GM12873 (cell line): Measurements from ENCODE around the gene CCDC181.

Experiments used
- CTCF ChIP-seq: IDR thresholded peaks from 2 replicates; pipeline ENCODE4 v1.5.1; 2012; ENCODE audit warnings: low read depth, mild to moderate bottlenecking, moderate library complexity, low read length, control low read depth; ENCODE audit not compliant: insufficient read depth; ENCODE audit errors: missing control alignments

Gene CCDC181

GRCh38 chr1:169390303-169390702 lies 37.0 kb downstream of the CCDC181 start:
- TF ChIP-seq CTCF: no peak

- TF ChIP-seq CTCF: no peak
These were observed 39.9 kb downstream of the CCDC181 start for GRCh38 chr1:169387399-169387798.

GRCh38 chr1:169383449-169383848 lies 43.8 kb downstream of the CCDC181 start:
- no peak for TF ChIP-seq CTCF

GRCh38 chr1:169381162-169381561 lies 46.1 kb downstream of the CCDC181 start:
- no peak for TF ChIP-seq CTCF

GRCh38 chr1:169371404-169371803 lies 55.9 kb downstream of the CCDC181 start:
- no peak for TF ChIP-seq CTCF

GRCh38 chr1:169368406-169368769 lies 58.9 kb downstream of the CCDC181 start:
- no peak for TF ChIP-seq CTCF

GRCh38 chr1:169367686-169368405 lies 59.4 kb downstream of the CCDC181 start, which contains the start of the genes BLZF1 and NME7:
TSS of gene BLZF1 (plus strand) at chr1:169368195. CDS start at chr1:169369523, 1,328 bp downstream.
TSS of gene NME7 (minus strand) at chr1:169367797. CDS start at chr1:169367710, 87 bp downstream.
- no peak for TF ChIP-seq CTCF
